CD4-positive, alpha-beta T cell treated with Interleukin-12 subunit alpha and Interleukin-12 subunit beta, for 1 hour (primary cell): Measurements from ENCODE around the gene ASPA.
A peak's percentile ranks its signal among the peaks of the same experiment; 100 is the strongest.
"Not testable (repeated sequence)": the region's sequence is repeated elsewhere in the genome, so short reads cannot be mapped to it uniquely, and the experiment has no call there.

ENCODE experiments used
- DNase-seq: peaks from one replicate; pipeline ENCODE4 v3.0.0-alpha.2; 2020

Gene ASPA

GRCh38 chr17:3510090-3510489, 34.3 kb downstream of the ASPA start:
- no peak for DNase-seq

GRCh38 chr17:3511852-3512504, 36.2 kb downstream of the ASPA start:
- no peak for DNase-seq

- no peak for DNase-seq
Observed at GRCh38 chr17:3512505-3513171, 36.8 kb downstream of the ASPA start.

GRCh38 chr17:3513305-3514035, 37.7 kb downstream of the ASPA start:
- no peak for DNase-seq

GRCh38 chr17:3514167-3514566, 38.4 kb downstream of the ASPA start:
- not testable (repeated sequence) for DNase-seq

- DNase-seq = peak; percentile 9
Observed at GRCh38 chr17:3514873-3515272, 39.1 kb downstream of the ASPA start.

GRCh38 chr17:3519472-3519871, 43.7 kb downstream of the ASPA start:
- not testable (repeated sequence) for DNase-seq

- DNase-seq = no peak
Observed at GRCh38 chr17:3524024-3524423, 48.2 kb downstream of the ASPA start.

- DNase-seq = no peak
Observed at GRCh38 chr17:3526491-3526890, 50.7 kb downstream of the ASPA start.

- DNase-seq = no peak
Observed at GRCh38 chr17:3526971-3527370, 51.2 kb downstream of the ASPA start.

- DNase-seq = no peak
Observed at GRCh38 chr17:3527468-3527867, 51.7 kb downstream of the ASPA start.

GRCh38 chr17:3527896-3528295, 52.1 kb downstream of the ASPA start:
- DNase-seq = no peak

- DNase-seq = no peak
Observed at GRCh38 chr17:3528403-3528851, 52.6 kb downstream of the ASPA start.

GRCh38 chr17:3528880-3529511, 53.2 kb downstream of the ASPA start:
- no peak for DNase-seq

GRCh38 chr17:3529817-3530741, 54.3 kb downstream of the ASPA start:
- no peak for DNase-seq

- DNase-seq = no peak
Observed at GRCh38 chr17:3531266-3532101, 55.7 kb downstream of the ASPA start.

- no peak for DNase-seq
Observed at GRCh38 chr17:3532106-3532858, 56.5 kb downstream of the ASPA start.

GRCh38 chr17:3532859-3533142, 57.0 kb downstream of the ASPA start:
- no peak for DNase-seq

- no peak for DNase-seq
Observed at GRCh38 chr17:3533752-3534151, 58.0 kb downstream of the ASPA start.

- DNase-seq = peak; percentile 12
Observed at GRCh38 chr17:3534881-3535252, 59.1 kb downstream of the ASPA start.
